AG09309 (cell line): ENCODE results near the gene TAF7L.

Experiments
- DNase-seq: peaks from one replicate; pipeline ENCODE4 v3.0.0-alpha.2; 2010; ENCODE audit warnings: low read depth
- H3K4me3 ChIP-seq: 2 replicates; pipeline ENCODE4 v1.5.1; 2011; ENCODE audit warnings: mild to moderate bottlenecking, low read depth, low read length, moderate library complexity; ENCODE audit not compliant: control insufficient read depth
- TF ChIP-seq, protein P1 (sequence below): IDR thresholded peaks from 2 replicates; pipeline ENCODE4 v1.5.1; 2011; ENCODE audit warnings: mild to moderate bottlenecking, low read depth, low read length, inconsistent platforms; ENCODE audit not compliant: insufficient read depth, control insufficient read depth; ENCODE audit errors: missing control alignments

The TAF7L gene

GRCh38 chrX:101230636-101231035, 60.5 kb downstream of the TAF7L start:
- no peak for DNase-seq
- TF ChIP-seq, protein P1, sequence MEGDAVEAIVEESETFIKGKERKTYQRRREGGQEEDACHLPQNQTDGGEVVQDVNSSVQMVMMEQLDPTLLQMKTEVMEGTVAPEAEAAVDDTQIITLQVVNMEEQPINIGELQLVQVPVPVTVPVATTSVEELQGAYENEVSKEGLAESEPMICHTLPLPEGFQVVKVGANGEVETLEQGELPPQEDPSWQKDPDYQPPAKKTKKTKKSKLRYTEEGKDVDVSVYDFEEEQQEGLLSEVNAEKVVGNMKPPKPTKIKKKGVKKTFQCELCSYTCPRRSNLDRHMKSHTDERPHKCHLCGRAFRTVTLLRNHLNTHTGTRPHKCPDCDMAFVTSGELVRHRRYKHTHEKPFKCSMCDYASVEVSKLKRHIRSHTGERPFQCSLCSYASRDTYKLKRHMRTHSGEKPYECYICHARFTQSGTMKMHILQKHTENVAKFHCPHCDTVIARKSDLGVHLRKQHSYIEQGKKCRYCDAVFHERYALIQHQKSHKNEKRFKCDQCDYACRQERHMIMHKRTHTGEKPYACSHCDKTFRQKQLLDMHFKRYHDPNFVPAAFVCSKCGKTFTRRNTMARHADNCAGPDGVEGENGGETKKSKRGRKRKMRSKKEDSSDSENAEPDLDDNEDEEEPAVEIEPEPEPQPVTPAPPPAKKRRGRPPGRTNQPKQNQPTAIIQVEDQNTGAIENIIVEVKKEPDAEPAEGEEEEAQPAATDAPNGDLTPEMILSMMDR: no peak
- H3K4me3 ChIP-seq: no peak overlapping the region

DNA sequence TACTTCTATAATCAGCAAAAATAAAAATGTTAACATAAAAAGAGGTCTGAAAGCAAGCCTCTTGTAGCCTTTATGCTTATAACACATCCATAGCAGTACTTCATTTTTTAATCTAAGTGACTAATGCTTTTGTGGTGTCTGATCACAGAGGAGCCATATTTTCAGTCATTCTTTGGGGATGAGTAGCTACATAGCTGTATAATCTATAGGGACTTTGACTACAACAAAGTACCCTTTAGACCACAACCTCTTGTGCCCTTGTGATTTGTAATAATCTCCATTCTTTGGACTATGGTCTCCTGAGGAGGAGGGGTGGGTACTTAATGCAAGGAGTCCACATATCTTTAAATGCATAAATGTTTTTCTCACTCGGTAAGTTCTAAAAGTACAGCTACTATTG, 62.0 kb downstream of the TAF7L start:
- DNase-seq: no peak
- no peak overlapping the region for H3K4me3 ChIP-seq
- TF ChIP-seq, protein P1: no peak

DNA sequence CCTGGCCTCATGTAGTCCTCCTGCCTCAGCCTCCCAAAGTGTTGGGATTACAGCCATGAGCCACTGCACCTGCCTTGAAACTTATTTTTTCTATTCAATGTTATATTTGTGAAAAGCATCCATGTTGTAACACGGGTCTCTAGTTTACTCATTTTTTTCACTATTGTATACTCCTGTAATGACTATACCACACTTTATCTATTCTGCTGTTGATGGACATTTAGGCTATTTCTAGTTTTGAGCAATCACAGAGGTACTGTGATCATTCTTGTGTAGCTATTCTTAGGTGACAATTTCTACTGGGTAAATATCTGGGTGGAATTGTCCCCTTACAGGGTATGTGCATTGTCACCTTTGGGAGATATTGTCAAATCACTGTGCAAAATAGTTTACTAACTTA, 67.9 kb downstream of the TAF7L start:
- DNase-seq: no peak
- no peak overlapping the region for H3K4me3 ChIP-seq
- TF ChIP-seq, protein P1: no peak

GRCh38 chrX:101220662-101221260, 70.4 kb downstream of the TAF7L start:
- H3K4me3 ChIP-seq: no peak overlapping the region; the same call in 1 of the 2 replicates
- TF ChIP-seq, protein P1: no peak
- DNase-seq: no peak

GRCh38 chrX:101219864-101220346, 71.2 kb downstream of the TAF7L start:
- no peak for DNase-seq
- TF ChIP-seq, protein P1: no peak
- peak overlapping the region; percentile 9 for H3K4me3 ChIP-seq

GRCh38 chrX:101219116-101219863, 71.8 kb downstream of the TAF7L start, which contains the start of gene DRP2:
Gene DRP2, plus strand, starts transcription at chrX:101219786. Its CDS starts 11,862 bp downstream, at chrX:101231648.
- no peak for DNase-seq
- H3K4me3 ChIP-seq: peak within 1 kb of the TSS; percentile 9
- TF ChIP-seq, protein P1: no peak
